Tibial artery (tissue), 4 donors: ENCODE results near the gene ADARB2.
A peak's percentile ranks its signal among the peaks of the same experiment; 100 is the strongest.
"Not testable (repeated sequence)": the region's sequence is repeated elsewhere in the genome, so short reads cannot be mapped to it uniquely, and the experiment has no call there.

Experiments used
- DNase-seq, 2 donors: peaks; one replicate each; pipeline ENCODE4 v3.0.0-alpha.2; 2019
- H3K27ac ChIP-seq, 2 donors: fragments of 200-600 bp; sonication (generic) in 1 of 2; 1 replicate in 1 of 2; 2 replicates in 1 of 2; pipeline ENCODE4 v1.5.1; 2018 to 2019; ENCODE audit warnings: mild to moderate bottlenecking in 1 of 2
- H3K27me3 ChIP-seq, 2 donors: fragments of 200-600 bp; sonication (generic) in 1 of 2; one replicate each; pipeline versions ENCODE4 v1.5.1 to v1.6.0; 2016 to 2019
- H3K36me3 ChIP-seq, 3 donors: fragments of 200-600 bp; sonication (generic) in 2 of 3; one replicate each; pipeline ENCODE4 v1.5.1; 2016 to 2019; ENCODE audit warnings: mild to moderate bottlenecking in 2 of 3
- H3K4me1 ChIP-seq, 4 donors: fragments of 200-600 bp; sonication (generic) in 2 of 4; 1 replicate in 3 of 4; 2 replicates in 1 of 4; pipeline ENCODE4 v1.5.1; 2016 to 2019
- H3K4me3 ChIP-seq, 2 donors: fragments of 200-600 bp; sonication (generic) in 1 of 2; 1 replicate in 1 of 2; 2 replicates in 1 of 2; pipeline ENCODE4 v1.5.1; 2018 to 2019; ENCODE audit warnings: mild to moderate bottlenecking in 2 of 2
- H3K9me3 ChIP-seq, 3 donors: fragments of 200-600 bp; sonication (generic) in 1 of 3; one replicate each; pipeline ENCODE4 v1.5.1; 2016 to 2019
- intact Hi-C: fragments of 100-400 bp; cut with DNase I; formaldehyde crosslinking; loops from one replicate; pipeline ENCODE4 v1.15.0; 2023; ENCODE audit warnings: low total_unique reads
- TF ChIP-seq, protein P1 (sequence below), 2 experiments: fragments of 200-600 bp in 1 of 2; fragments of 450-650 bp in 1 of 2; IDR thresholded peaks; one replicate each; pipeline ENCODE4 v1.5.1; 2017 to 2019; ENCODE audit warnings: antibody characterized with exemption in 2 of 2, mild to moderate bottlenecking in 1 of 2, moderate library complexity in 1 of 2

The ADARB2 gene

DNA sequence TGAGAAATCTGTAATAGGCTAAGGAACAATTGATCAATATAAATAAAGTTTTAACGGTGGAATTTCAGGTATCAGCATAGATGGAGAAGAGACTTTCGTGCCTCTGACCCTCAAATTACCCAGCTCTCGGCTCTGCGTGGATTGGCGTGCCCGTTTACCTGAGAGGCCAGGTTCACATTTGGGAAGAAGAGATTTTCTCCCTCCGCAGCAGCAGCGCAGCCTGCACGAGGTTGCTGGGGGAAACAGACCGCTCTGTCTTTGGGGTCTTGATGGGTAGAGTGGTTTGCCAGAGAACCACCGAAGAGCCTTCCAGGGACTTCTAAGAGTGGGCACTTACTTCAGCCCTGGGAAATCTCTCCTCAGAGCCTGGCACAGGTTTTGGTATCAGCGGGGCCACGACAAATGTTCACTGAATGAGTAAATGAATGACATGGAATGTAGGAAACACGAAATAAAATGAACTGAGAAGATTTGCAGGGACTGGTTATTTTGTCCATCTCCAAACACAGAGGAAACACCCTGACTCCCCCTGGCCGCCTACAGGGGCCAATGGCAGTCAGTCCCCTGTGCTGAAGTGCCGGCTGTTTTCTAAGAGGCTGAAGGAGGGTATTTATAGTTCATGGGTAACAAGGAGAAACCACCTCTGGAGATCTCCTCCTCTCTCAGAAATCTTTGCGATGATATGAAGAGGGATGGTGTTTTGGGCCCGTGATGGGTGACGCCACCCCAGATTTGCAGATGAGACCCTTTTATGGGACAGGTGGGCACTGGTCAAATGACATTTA lies 338.5 kb downstream of the ADARB2 start:
- no peak for DNase-seq
- TF ChIP-seq, protein P1, sequence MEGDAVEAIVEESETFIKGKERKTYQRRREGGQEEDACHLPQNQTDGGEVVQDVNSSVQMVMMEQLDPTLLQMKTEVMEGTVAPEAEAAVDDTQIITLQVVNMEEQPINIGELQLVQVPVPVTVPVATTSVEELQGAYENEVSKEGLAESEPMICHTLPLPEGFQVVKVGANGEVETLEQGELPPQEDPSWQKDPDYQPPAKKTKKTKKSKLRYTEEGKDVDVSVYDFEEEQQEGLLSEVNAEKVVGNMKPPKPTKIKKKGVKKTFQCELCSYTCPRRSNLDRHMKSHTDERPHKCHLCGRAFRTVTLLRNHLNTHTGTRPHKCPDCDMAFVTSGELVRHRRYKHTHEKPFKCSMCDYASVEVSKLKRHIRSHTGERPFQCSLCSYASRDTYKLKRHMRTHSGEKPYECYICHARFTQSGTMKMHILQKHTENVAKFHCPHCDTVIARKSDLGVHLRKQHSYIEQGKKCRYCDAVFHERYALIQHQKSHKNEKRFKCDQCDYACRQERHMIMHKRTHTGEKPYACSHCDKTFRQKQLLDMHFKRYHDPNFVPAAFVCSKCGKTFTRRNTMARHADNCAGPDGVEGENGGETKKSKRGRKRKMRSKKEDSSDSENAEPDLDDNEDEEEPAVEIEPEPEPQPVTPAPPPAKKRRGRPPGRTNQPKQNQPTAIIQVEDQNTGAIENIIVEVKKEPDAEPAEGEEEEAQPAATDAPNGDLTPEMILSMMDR (IDR thresholded peaks at IDR 0.05) = no peak
- intact Hi-C loops = no loop called here
- H3K4me3 ChIP-seq = no peak overlapping the region
- H3K9me3 ChIP-seq = no peaks in the 10 kb centered on the region
- H3K36me3 ChIP-seq = no peaks in the 10 kb centered on the region
- no peaks in the 10 kb centered on the region for H3K4me1 ChIP-seq
- H3K27ac ChIP-seq = no peak overlapping the region
- peaks cover 0 to 31% of the 10 kb centered on the region in 2 donors for H3K27me3 ChIP-seq

DNA sequence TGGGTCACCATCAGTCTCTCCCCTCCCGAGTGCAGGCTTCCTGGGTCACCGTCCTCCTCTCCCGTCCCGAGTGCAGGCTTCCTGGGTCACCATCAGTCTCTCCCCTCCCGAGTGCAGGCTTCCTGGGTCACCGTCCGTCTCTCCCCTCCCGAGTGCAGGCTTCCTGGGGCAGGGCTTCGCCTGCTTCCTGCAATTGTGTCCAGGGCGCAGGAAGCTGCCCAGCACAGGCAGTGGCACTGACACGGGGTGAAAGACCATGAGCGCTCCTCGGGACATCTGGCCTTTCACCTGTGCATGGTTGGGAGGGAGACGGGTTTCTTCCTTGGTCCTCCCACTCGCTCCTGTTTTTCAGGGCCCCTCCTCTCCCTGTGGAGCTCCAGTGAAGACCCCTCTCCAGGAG lies 339.2 kb downstream of the ADARB2 start:
- H3K27ac ChIP-seq, H3K36me3 ChIP-seq, H3K4me3 ChIP-seq, H3K9me3 ChIP-seq, intact Hi-C loops, H3K4me1 ChIP-seq: not testable (repeated sequence)
- peak in 1 of 2 donors; percentile 34 for DNase-seq
- H3K27me3 ChIP-seq = peaks cover 0 to 26% of the 10 kb centered on the region in 2 donors

DNA sequence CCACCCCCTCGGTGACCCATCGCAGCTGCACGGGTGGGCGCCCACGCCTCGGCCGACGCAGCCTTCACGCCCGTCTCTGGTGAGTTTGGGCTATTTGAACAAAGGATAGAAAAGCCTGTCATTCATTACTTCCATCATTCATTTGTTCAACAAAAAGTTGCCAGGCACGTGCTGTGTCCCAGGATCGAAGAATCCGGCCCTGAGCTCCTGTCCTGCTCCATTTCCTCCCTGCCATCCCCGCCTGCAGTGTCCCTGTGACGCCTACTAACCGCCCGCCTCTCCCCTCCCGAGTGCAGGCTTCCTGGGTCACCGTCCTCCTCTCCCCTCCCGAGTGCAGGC lies 341.1 kb downstream of the ADARB2 start:
- H3K36me3 ChIP-seq = no peaks in the 10 kb centered on the region
- intact Hi-C loops = no loop called here
- H3K9me3 ChIP-seq = no peaks in the 10 kb centered on the region
- DNase-seq = peak in 1 of 2 donors; percentile 23
- H3K27me3 ChIP-seq = peaks cover 0 to 19% of the 10 kb centered on the region in 2 donors
- H3K27ac ChIP-seq = no peak overlapping the region
- no peak overlapping the region for H3K4me3 ChIP-seq
- TF ChIP-seq, protein P1 (IDR thresholded peaks at IDR 0.05) = no peak
- H3K4me1 ChIP-seq = no peaks in the 10 kb centered on the region

DNA sequence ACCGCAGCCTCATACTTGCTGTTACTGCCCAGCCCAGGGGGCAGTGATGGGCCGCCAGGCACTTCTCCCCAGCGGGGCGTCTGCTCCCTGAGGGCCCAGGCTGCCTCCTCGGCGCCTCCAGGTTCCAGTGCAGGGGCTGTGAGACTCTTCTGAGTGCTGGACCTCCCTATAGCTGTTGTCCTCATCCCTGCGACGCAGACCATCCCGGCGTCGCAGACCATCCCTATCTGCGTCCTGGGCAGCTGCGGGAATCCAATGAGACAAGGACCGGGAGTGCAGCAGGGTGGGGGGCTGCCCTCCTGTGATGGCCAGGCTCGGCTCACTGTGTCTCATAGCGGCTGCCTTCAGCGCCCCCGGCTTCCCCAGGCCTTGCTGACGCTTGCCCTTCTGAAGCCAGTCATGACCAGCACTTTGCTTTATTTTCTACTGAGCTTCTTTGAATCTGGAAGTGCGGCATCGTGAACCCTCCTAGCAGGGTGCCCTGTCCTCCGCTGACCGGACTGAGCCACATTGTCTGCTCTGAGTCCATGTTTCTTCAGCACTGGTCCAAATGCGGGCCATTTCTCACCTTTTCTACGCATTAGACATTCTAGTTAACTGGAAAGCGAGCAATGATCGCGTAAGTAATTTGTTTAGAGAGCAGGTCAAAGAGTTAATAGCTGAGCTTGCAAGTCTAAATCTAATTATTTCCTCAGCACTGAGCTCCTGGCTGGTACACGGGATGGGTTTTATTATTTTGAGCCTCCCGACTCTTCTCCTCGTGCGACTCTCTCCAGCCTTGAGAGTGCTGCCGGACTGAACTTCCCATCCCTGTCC lies 341.6 kb downstream of the ADARB2 start:
- H3K9me3 ChIP-seq = no peaks in the 10 kb centered on the region
- no peaks in the 10 kb centered on the region for H3K4me1 ChIP-seq
- intact Hi-C loops = no loop called here
- TF ChIP-seq, protein P1 (IDR thresholded peaks at IDR 0.05) = no peak
- no peak overlapping the region for H3K27ac ChIP-seq
- peak in 1 of 2 donors; percentile 45 for DNase-seq
- H3K36me3 ChIP-seq = no peaks in the 10 kb centered on the region
- H3K4me3 ChIP-seq = no peak overlapping the region
- peaks cover 0 to 13% of the 10 kb centered on the region in 2 donors for H3K27me3 ChIP-seq

DNA sequence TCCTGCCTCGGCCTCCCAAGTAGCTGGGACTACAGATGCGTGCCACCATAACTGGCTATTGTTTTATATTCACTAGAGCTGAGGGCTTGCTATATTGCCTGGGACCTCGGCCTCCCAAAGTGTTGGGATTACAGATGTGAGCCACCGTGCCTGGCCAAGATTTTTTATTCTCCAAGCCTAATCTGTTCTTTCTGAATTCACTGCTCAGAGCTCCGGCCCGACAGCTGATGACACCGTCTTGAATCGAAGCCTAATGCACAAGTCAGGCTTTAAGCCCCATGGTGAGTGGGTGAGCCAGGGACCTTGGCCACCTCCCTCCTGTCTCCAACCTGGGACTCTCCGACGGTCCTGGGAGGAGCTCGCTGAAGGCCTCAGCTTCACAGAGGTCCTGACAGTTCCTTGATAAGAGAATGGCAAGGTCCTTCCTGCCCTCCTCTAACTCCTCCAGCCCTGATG lies 342.3 kb downstream of the ADARB2 start:
- peak in 1 of 2 donors; percentile 43 for DNase-seq
- no peaks in the 10 kb centered on the region for H3K4me1 ChIP-seq
- peaks cover 0 to 7% of the 10 kb centered on the region in 2 donors for H3K27me3 ChIP-seq
- H3K36me3 ChIP-seq = no peaks in the 10 kb centered on the region
- TF ChIP-seq, protein P1 (IDR thresholded peaks at IDR 0.05) = no peak
- no peaks in the 10 kb centered on the region for H3K9me3 ChIP-seq
- intact Hi-C loops = no loop called here
- no peak overlapping the region for H3K4me3 ChIP-seq
- H3K27ac ChIP-seq = no peak overlapping the region
